Esophagus muscularis mucosa (tissue), 4 donors: Measurements from ENCODE around the gene MYEF2. TPM values are rescaled to one million over a fixed set of nuclear protein-coding genes. Genes with fewer than 3 reads are reported as not detected.

Experiments
- DNase-seq: peaks from one replicate; pipeline ENCODE4 v3.0.0-alpha.2; 2017; ENCODE audit errors: extremely low spot score
- H3K27ac ChIP-seq, 4 donors: fragments of 200-600 bp; sonication (generic); replicated peaks in 1 of 4; 1 replicate in 3 of 4; 2 replicates in 1 of 4; pipeline ENCODE4 v1.5.1; 2016 to 2019; ENCODE audit warnings: mild to moderate bottlenecking in 1 of 4
- H3K27me3 ChIP-seq, 4 donors: fragments of 200-600 bp; sonication (generic); one replicate each; pipeline versions ENCODE4 v1.5.1 to v1.6.0; 2016 to 2019
- H3K36me3 ChIP-seq, 4 donors: fragments of 200-600 bp; sonication (generic); one replicate each; pipeline ENCODE4 v1.5.1; 2016 to 2019
- H3K4me1 ChIP-seq, 4 donors: fragments of 200-600 bp; sonication (generic); one replicate each; pipeline ENCODE4 v1.5.1; 2016 to 2019
- H3K4me3 ChIP-seq, 4 donors: fragments of 200-600 bp; sonication (generic); 1 replicate in 2 of 4; 2 replicates in 2 of 4; pipeline ENCODE4 v1.5.1; 2016 to 2019; ENCODE audit warnings: mild to moderate bottlenecking in 4 of 4, moderate library complexity in 1 of 4
- H3K9me3 ChIP-seq, 4 donors: fragments of 200-600 bp; sonication (generic); 1 replicate in 3 of 4; 2 replicates in 1 of 4; pipeline ENCODE4 v1.5.1; 2016 to 2019
- EP300 ChIP-seq: sonication (generic); formaldehyde crosslinking; IDR thresholded peaks from one replicate; pipeline ENCODE4 v1.6.1; 2017; ENCODE audit warnings: antibody characterized with exemption
- POLR2A ChIP-seq: fragments of 450-650 bp; IDR thresholded peaks from one replicate; pipeline ENCODE4 v1.6.1; 2017; ENCODE audit warnings: antibody characterized with exemption, moderate library complexity, mild to moderate bottlenecking, low read depth
- POLR2AphosphoS5 ChIP-seq, 2 donors: sonication (generic); formaldehyde crosslinking; IDR thresholded peaks; one replicate each; pipeline ENCODE4 v1.6.1; 2017; ENCODE audit warnings: antibody characterized with exemption in 2 of 2
- WGBS: methylation state at CpG from one replicate; pipeline ENCODE4 v1.1.5; 2018; 5-methylcytosine and 5-hydroxymethylcytosine counted together
- intact Hi-C: fragments of 100-400 bp; cut with DNase I; formaldehyde crosslinking; loops from one replicate; pipeline ENCODE4 v1.15.1; 2023
- total RNA-seq, 4 donors: library from RNA; depleted of rRNA; stranded (reverse); fragments of >200 nt; gene quantifications; one replicate each; pipeline versions ENCODE4 v1.1.0 to v1.2.1, GENCODE V29; 2016
- TF ChIP-seq, protein P1 (sequence below), 3 experiments: fragments of 200-600 bp in 2 of 3; fragments of 450-650 bp in 1 of 3; sonication (generic) in 2 of 3; IDR thresholded peaks; one replicate each; pipeline ENCODE4 v1.5.1; 2017 to 2019; ENCODE audit warnings: antibody characterized with exemption in 3 of 3, mild to moderate bottlenecking in 2 of 3, moderate library complexity in 1 of 3

Gene MYEF2
- total RNA-seq, 4 donors from 2014 or later = 20.0 to 41.1 (median 27.3) TPM

DNA sequence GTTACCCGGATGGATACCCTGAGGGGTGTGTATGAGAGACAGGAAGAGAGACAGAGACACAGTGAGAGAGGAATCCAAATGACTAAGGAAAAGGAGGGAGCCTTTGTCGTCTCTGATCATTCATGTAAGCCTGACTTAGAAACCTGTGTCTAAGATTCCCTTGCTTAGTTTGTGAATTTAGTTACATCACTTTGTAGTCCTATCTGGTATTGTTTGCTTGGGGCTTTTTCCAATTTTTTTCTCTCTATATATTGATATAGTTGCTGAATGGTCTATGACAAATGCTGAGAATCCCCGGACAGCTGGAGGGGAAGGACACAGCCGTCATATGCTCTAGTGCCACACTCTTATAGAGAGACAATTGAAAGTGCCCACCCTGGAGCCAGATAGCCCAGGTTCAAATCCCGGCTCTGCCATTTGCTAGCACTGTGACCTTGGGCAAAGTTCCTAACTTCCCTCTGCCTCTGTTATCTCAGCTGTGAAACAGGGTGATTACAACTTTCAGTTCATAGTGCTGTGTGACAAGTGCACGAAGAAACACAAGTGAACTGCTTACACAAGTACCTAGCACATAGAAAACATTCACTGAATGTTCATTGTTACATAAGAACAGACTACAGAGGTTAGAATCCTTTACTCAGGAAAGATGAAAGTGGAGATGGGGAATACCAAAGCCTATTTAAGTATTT, 51.3 kb downstream of the MYEF2 start:
- no peak for DNase-seq
- 84% methylated on average over 6 of the region's 6 CpGs for WGBS
- H3K4me1 ChIP-seq = peaks cover 0 to 5% (median 2%) of the 10 kb centered on the region in 4 donors
- H3K36me3 ChIP-seq = no peaks in the 10 kb centered on the region
- H3K9me3 ChIP-seq = no peaks in the 10 kb centered on the region
- TF ChIP-seq, protein P1, sequence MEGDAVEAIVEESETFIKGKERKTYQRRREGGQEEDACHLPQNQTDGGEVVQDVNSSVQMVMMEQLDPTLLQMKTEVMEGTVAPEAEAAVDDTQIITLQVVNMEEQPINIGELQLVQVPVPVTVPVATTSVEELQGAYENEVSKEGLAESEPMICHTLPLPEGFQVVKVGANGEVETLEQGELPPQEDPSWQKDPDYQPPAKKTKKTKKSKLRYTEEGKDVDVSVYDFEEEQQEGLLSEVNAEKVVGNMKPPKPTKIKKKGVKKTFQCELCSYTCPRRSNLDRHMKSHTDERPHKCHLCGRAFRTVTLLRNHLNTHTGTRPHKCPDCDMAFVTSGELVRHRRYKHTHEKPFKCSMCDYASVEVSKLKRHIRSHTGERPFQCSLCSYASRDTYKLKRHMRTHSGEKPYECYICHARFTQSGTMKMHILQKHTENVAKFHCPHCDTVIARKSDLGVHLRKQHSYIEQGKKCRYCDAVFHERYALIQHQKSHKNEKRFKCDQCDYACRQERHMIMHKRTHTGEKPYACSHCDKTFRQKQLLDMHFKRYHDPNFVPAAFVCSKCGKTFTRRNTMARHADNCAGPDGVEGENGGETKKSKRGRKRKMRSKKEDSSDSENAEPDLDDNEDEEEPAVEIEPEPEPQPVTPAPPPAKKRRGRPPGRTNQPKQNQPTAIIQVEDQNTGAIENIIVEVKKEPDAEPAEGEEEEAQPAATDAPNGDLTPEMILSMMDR (IDR thresholded peaks at IDR 0.05) = no peak
- TF ChIP-seq EP300 (no peak), POLR2A (no peak), POLR2AphosphoS5 (IDR thresholded peaks at IDR 0.05) (no peak)
- intact Hi-C loops = no loop called here
- H3K27ac ChIP-seq = no peak overlapping the region
- no peaks in the 10 kb centered on the region for H3K27me3 ChIP-seq
- H3K4me3 ChIP-seq = no peak overlapping the region

DNA sequence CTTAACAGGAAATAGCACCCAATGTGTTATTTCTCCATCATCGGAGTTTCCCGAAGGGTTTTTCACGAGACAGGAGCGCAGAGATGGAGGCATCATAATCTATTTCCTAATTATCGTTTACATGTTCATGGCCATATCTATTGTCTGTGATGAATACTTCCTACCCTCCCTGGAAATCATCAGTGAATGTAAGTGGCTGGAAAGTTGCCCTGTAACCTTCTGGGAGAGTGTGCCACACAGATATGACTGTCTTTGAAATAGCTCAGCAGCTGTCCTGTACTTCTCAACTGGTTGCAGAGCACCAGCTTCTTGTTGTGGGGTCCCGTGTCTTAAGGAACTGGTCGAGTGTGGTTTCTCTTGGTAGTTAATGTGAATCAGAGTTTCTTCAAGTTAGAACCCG, 56.2 kb downstream of the MYEF2 start:
- DNase-seq = peak; percentile 57
- Histone ChIP-seq H3K27me3 (no peaks in the 10 kb centered on the region), H3K27ac (no peak overlapping the region), H3K4me3 (no peak overlapping the region), H3K4me1 (no peaks in the 10 kb centered on the region), H3K36me3 (no peaks in the 10 kb centered on the region), H3K9me3 (no peaks in the 10 kb centered on the region)
- intact Hi-C loops = no loop called here
- TF ChIP-seq POLR2AphosphoS5 (IDR thresholded peaks at IDR 0.05) (no peak), EP300 (no peak), POLR2A (no peak)
- TF ChIP-seq, protein P1 (IDR thresholded peaks at IDR 0.05) = no peak
- WGBS = 85% methylated on average over 8 of the region's 8 CpGs

DNA sequence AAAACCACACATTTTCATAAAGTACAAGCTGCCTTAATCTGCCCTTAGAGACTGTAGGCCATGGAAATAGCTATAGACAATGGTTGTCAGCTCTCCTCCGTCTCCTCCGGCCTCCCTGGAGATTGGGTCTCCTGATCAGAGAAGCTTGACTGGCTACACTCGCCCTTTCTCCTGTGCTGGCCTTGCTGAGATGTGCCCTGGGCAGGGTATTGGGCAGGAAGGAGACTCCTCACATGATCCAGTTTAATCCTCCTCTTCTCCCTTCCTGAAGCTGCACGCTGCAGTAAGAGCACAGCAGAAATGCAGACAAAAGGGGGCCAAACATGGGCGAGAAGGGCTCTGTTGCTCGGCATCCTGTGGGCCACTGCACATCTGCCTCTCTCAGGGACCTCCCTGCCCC, 57.4 kb downstream of the MYEF2 start, which contains the start of gene SLC24A5:
Gene SLC24A5, plus strand, starts transcription at position 246 of the 400 bp plus-strand sequence. Its CDS starts 55 bp downstream, at position 301.
- Histone ChIP-seq H3K4me1 (no peaks in the 10 kb centered on the region), H3K4me3 (no peak within 1 kb of the TSS), H3K27ac (no peak within 1 kb of the TSS), H3K9me3 (no peaks in the 10 kb centered on the region), H3K27me3 (no peaks in the 10 kb centered on the region), H3K36me3 (no peaks in the 10 kb centered on the region)
- 80% methylated on average over 6 of the region's 6 CpGs for WGBS
- DNase-seq = peak; percentile 64
- TF ChIP-seq, protein P1 (IDR thresholded peaks at IDR 0.05) = no peak
- TF ChIP-seq POLR2A (no peak), POLR2AphosphoS5 (IDR thresholded peaks at IDR 0.05) (no peak), EP300 (no peak)
- intact Hi-C loops = no loop called here

DNA sequence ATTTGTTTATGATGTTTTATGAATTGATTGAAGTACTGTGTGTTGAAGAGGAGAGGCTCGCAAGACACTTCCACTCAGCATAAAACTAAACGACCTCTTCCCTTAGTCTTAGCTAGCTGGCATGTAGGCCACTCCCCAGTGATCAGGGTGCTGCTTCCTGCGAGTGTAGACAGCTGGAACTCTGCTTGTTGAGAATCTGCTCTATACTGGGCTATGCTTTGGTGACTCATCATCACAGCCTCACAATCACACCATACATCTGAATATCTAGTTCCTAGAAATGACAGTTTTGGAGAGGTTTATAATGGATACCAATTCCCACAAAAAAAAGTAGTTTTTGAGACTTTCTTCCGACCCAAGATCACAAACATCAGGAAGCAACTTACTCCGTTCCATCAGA, 58.8 kb downstream of the MYEF2 start:
- DNase-seq = no peak
- no peaks in the 10 kb centered on the region for H3K36me3 ChIP-seq
- TF ChIP-seq, protein P1 (IDR thresholded peaks at IDR 0.05) = no peak
- TF ChIP-seq EP300 (no peak), POLR2AphosphoS5 (IDR thresholded peaks at IDR 0.05) (no peak)
- WGBS = 78% methylated on average over 5 of the region's 5 CpGs
- no peaks in the 10 kb centered on the region for H3K9me3 ChIP-seq
- H3K4me1 ChIP-seq = no peaks in the 10 kb centered on the region
- intact Hi-C loops = loop anchor here (10.0 kb wide), 1 partner anchor 166 kb away; no protein-coding TSS in a partner anchor
- H3K27ac ChIP-seq = no peak overlapping the region
- H3K4me3 ChIP-seq = no peak overlapping the region
- no peaks in the 10 kb centered on the region for H3K27me3 ChIP-seq
